DMS153 treated with DMSO at 0.1 percent for 48 hours (cell line): ENCODE measurements around the gene COL4A5.
"Not testable (repeated sequence)": the region's sequence is repeated elsewhere in the genome, so short reads cannot be mapped to it uniquely, and the experiment has no call there.

ENCODE experiments used
- DNase-seq: peaks from one replicate; lab custom pipeline; 2025; ENCODE audit not compliant: unreplicated experiment; lab: John Stamatoyannopoulos, UW

Gene COL4A5

GRCh38 chrX:108439426-108439942 is at the start of gene COL4A5:
Gene COL4A5, plus strand, starts transcription at chrX:108439838. Its CDS starts 288 bp downstream, at chrX:108440126.
- no peak for DNase-seq

DNA sequence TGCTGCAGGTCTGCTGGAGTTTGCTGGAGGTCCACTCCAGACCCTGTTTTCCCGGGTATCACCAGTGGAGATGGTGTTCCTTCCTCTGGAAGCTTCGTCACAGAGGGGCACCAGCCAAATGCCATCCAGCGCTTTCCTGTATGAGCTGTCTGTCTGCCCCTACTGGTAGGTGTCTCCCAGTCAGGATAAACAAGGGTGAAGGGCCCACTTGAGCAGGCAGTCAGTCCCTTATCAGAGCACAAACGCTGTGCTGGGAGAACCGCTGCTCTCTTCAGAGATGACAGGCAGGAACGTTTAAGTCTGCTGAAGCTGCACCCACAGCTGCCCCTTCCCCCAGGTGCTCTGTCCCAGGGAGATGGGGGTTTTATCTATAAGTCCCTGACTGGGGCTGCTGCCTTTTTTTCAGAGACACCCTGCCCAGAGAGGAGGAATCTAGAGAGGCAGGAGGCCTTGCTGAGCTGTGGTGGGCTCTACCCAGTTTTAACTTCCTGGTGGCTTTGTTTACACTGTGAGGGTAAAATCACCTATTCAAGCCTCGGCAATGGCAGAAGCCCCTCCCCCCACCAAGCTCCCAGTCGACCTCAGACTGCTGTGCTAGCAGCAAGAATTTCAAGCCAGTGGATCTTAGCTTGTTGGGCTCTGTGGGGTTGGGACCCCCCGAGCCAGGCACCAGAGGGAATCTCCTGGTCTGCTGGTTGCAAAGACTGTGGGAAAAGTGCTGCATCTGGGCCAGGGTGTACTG is 48.5 kb upstream of the COL4A5 start:
- DNase-seq = not testable (repeated sequence)

DNA sequence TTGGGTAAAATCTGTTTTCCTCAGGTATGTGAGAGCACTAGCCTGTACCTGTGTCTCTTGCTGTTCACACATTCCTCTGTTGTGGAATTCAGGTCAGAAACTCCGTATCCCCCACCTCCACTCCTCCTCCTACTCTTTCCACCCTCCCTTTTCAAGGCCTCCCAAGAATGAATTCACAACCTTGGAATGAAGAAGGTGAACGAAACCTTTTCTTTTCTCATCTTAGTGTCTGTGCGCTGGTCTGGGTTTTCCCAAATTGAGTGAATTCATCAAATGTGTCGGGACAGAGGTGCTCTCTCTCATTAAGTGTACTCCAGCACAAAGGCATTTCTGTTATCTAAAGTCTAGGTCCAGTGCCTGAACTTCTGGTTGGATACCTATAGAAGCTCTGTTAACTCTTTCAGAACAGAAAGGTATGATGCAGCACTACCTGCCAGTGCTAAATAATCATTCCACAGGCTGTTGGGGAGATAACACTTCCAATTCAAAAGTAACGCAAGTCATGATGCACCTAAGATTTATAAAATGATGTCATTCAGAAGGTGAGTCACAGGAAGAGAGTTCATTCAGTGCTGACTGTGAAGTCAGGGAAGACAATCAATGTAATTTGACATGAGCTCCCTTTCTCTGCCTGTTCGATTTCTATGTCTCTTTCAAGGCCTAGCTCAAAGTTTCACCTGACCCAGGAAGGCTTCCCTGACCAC is 43.3 kb upstream of the COL4A5 start:
- DNase-seq = no peak

- no peak for DNase-seq
Observed at GRCh38 chrX:108396986-108397385, 42.7 kb upstream of the COL4A5 start.

DNA sequence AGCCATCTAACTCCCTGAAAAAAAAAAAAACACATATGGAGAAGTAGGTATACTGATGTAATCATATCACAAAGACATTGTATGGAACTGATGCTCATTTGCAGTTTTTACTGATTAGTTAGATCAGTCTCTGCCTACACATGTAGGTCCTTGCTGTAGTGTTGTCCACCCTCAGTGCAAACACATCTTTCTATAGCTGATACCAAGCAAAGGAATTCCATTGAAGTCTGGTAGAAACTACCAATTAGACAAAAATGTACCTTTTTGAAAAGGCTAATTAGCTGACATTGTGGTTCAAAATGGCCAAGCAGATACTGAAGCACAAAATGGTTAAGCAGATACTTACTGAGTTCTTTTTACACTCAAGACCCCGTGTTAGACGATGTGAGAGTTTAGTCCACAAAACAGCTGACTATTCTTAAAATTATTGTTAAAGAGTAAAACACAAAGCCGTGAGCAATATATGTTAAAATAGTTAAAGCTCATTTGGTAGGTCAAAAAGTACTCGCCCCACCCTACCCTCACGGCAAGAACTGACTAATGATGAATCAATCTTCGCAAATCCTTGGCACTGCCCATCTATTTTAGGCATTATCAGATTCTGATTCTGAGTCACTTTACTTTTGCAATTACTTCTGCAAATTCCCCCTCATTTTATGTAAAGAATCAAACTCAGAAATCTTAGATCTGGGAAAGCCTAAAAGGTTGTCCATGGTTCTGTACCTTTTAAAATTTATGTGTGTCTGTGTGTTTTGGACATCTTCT is 41.8 kb upstream of the COL4A5 start:
- DNase-seq = no peak

DNA sequence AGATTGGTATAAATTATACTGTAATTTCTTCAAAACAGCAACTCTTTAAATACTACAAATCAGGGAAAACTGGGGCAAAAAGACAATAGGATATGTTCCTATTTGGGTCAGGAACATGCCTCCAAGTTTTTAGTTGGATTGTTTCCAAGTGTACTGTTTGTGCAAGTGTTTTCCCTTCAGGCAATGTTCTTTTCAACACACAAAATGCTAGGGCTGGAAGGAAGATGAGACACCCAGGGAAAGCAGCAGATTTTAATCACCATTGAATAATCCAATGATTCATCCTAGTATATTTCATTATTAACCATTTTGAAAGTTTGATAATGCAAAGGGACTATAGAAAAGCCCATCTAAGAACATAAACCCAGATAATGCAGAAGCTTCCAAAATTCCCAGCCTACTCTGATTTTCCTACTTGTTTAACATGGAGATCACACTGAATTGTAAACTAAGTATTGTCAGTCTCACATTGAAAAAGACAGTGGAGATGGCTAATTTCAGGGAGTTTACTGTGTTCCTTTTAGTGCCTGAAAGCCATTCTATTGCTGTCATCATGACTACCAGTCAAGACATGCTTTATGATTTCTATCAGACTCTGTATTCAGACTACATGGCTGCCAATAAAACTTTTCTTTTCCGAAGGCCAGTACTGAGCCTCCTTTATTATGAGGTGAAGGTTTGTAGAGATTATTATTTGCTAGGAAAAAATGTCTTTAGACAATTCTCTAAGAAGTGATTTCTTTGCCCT is 40.0 kb upstream of the COL4A5 start:
- DNase-seq = no peak

- DNase-seq = no peak
Observed at GRCh38 chrX:108412783-108413182, 26.9 kb upstream of the COL4A5 start.

GRCh38 chrX:108415146-108415545 is 24.5 kb upstream of the COL4A5 start:
- no peak for DNase-seq

DNA sequence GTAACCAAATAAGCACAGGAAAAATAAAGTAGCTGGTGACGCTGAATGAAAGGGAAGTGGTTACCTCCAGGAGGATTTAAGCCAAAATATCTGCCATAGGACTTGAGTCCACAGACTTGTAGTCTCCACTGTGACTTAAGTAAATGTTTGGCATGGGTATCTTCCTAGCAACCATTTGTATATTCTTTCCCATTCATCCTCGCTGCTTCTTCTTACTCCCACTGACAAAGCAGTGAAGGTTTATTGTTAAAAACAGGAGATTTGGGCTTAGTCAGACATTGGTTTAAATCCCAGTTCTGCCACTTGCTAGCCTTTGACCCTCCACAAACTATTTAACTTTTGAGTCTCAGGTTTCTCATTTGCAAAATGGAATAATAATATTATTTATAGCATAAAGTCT is 23.7 kb upstream of the COL4A5 start:
- DNase-seq = no peak

DNA sequence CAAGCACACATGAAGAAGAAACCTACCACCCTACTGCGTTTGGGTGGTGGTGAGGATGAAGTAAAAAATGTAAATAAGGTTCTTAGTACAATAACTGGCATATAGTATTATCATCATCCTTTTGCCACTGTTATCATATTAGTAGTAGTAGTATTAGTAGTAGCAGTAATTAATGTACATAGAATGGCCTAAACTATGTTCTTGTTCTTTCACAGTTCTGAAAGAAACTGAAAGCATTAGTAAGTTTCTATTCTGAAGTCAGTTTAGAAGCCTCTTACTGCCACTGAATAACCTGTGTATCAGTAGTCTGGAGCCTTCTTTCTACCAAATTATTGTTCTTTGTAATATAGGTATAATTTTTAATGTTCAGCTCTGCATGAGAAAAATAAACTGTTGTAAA is 22.4 kb upstream of the COL4A5 start:
- no peak for DNase-seq

DNA sequence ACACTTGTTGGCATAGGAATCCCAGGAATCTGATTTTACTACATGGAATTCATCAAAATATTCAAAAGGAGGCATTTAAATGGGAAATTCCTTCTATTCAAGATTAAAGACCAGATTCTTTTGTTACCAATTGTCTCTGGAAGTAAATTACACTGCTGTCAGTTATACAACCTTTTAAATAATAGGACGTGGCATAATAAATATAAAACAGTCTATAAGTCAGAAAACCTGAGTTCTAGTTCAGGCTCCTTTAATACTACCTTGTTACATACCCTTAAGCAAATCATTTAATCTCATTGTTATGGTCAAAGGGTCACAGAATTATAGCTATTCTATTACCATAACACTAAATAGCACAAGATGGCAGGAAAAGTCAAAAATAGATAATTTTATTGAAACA is 20.2 kb upstream of the COL4A5 start:
- no peak for DNase-seq

GRCh38 chrX:108420481-108420880 is 19.2 kb upstream of the COL4A5 start:
- DNase-seq = no peak

DNA sequence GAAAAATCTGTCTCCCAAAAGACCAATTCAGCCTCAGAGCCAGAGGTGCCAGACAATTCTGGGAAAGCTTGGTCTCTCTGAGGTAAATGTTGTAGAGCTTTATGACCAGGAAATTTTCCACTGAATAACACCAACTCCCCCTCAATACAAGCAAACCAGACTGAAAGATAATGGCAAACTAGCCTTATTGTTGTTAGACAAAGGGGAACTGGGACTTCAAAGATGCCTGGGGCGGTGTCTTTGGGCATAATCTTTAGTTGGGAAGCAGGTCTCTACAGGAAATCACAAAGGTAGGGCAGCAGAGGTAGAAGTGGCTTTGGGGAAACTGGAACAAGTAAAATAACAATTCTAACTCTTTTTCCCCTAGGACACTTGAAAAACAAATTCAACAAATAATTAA is 13.4 kb upstream of the COL4A5 start:
- DNase-seq = no peak

GRCh38 chrX:108435261-108435660 is 4.4 kb upstream of the COL4A5 start:
- DNase-seq = no peak

DNA sequence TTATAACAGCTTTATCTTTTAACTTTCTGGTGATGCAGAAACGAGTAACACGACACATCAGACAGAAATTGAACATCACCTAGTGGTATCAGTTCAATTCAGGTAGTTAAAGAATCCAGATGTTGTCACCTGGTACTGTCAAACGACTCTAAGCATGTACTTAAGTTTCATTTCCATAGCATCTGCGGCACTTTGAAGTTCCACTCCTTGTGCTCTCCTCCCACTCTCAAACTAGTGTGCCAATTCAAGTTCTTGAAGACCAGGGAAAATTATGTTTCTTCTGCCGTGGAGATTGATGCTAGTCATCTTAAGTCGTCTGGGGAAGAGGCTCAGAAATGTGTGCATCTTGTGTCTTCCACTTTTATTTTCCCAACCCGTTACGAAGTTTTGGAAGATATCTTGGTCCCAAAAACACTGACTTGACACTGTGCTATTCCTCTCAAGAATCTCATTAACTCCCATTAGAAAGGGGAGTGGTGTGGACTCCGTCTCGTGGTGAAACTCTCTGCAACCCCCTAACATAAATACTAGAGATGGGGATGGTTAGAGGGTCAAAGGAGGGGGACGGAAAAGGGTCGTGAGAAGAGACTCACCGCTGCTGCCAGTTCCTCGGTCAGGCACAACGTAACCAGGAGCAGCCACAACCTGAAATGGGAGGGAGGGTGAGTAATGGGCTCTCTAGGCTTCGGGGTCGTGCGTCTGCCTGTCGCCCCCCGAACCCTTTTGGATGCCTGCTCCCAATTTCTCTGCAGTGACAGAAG is 2.1 kb upstream of the COL4A5 start:
- DNase-seq = no peak

- DNase-seq = no peak
Observed at GRCh38 chrX:108438110-108438623, 1.5 kb upstream of the COL4A5 start, which contains the start of gene COL4A6. Gene COL4A6, minus strand, starts transcription at chrX:108438422. Its CDS starts 226 bp downstream, at chrX:108438196.

DNA sequence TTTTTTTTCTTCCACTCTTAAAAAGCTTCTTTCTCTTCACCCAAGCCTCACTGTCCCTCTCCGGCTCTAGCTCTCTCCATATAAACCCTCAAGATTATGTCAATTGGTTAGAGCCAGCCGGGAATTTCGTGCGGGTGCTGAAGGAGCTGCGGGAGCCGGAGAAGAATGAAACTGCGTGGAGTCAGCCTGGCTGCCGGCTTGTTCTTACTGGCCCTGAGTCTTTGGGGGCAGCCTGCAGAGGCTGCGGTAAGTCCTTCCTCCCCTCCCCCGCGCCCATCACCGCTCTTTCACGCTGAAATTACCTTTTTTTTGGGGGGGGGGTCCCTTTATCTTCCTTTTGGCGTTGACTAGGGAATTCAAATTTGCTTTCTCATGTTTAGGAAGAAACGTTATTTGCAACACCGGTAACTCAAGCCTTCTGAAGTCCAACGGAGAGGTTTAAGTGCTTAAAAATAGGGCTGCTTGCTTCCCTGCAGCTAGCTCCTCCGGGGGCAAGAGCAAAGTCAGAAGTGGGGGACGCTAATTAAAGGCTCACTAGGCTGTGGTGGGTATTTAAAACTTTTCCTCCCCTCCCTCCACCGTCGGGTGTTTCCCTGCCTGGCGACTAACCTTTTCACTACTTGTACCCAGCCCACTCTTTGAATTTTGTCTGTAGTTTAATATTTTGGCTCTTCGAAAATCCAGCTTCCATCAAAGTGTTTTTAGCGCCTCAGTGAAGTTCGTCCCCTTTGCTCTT is 491 bp downstream of the COL4A5 start:
- no peak for DNase-seq

GRCh38 chrX:108442901-108443464 is 3.3 kb downstream of the COL4A5 start:
- no peak for DNase-seq

GRCh38 chrX:108447303-108447702 is 7.7 kb downstream of the COL4A5 start:
- DNase-seq = no peak
